IMR-90 (cell line): ENCODE measurements around the gene FAM76A. TPM values are rescaled to one million over a fixed set of nuclear protein-coding genes. Genes with fewer than 3 reads are reported as not detected.

Source experiments
- ATAC-seq: fragments of 200-7000 bp; cut with Tn5 transposase; 2 replicates; pipeline ENCODE4 v1.9.1; 2020; ENCODE audit warnings: low read depth, mild to moderate bottlenecking, moderate library complexity
- BruUV-seq: library from RNA; stranded (reverse); fragments of 400-500 nt; replicated peaks from 2 replicates; lab custom pipeline; 2021; lab: Mats Ljungman, UMichigan
- CTCF ChIA-PET: fragments of 300-600 bp; formaldehyde crosslinking; extraction: SDS; loops from one replicate; lab custom pipeline; 2021; ENCODE audit warnings: antibody characterized with exemption; lab: Yijun Ruan, JAX
- POLR2A ChIA-PET: fragments of 300-600 bp; sonication (Branson Sonifier 250); formaldehyde crosslinking; loops from one replicate; lab custom pipeline; 2022; ENCODE audit warnings: antibody characterized with exemption; ENCODE audit not compliant: unreplicated experiment; lab: Charles Lee
- DNase-seq: peaks from one replicate; pipeline ENCODE4 v3.0.0; 2013
- H2AFZ ChIP-seq: replicated peaks from 2 replicates; pipeline ENCODE3; 2013; ENCODE audit warnings: low read length, mild to moderate bottlenecking; ENCODE audit not compliant: poor library complexity
- H2AK5ac ChIP-seq: 2 replicates; pipeline ENCODE4 v1.6.1; 2013; ENCODE audit warnings: low read depth, low read length, inconsistent platforms
- H2AK9ac ChIP-seq: replicated peaks from 2 replicates; pipeline ENCODE3; 2013; ENCODE audit warnings: mild to moderate bottlenecking, low read depth, low read length, moderate library complexity; ENCODE audit not compliant: poor library complexity
- H2BK120ac ChIP-seq: 2 replicates; pipeline ENCODE4 v1.6.1; 2013; ENCODE audit warnings: low read depth, low read length, inconsistent platforms
- H2BK15ac ChIP-seq: 3 replicates; pipeline ENCODE4 v1.6.1; 2013; ENCODE audit warnings: low read depth, low read length, inconsistent platforms
- H2BK20ac ChIP-seq: 2 replicates; pipeline ENCODE4 v1.6.1; 2013; ENCODE audit warnings: low read depth, mild to moderate bottlenecking, inconsistent platforms, low read length, moderate library complexity
- H2BK5ac ChIP-seq: 2 replicates; pipeline ENCODE4 v1.6.1; 2013; ENCODE audit warnings: mild to moderate bottlenecking, low read depth, low read length, inconsistent platforms; ENCODE audit not compliant: poor library complexity, severe bottlenecking
- H3K14ac ChIP-seq: replicated peaks from 2 replicates; pipeline ENCODE4 v1.6.1; 2013; ENCODE audit warnings: low read depth, low read length, inconsistent platforms
- H3K18ac ChIP-seq: 2 replicates; pipeline ENCODE4 v1.6.1; 2013; ENCODE audit warnings: low read depth, low read length, control low read depth
- H3K23ac ChIP-seq: 2 replicates; pipeline ENCODE4 v1.6.1; 2013; ENCODE audit warnings: low read depth, low read length, inconsistent platforms
- H3K27ac ChIP-seq: 2 replicates; pipeline ENCODE4 v1.5.1; 2013; ENCODE audit warnings: mild to moderate bottlenecking, control low read depth, low read length; ENCODE audit not compliant: insufficient read depth
- H3K27me3 ChIP-seq: 2 replicates; pipeline ENCODE4 v1.6.1; 2013; ENCODE audit warnings: low read length; ENCODE audit not compliant: control insufficient read depth, insufficient read depth
- H3K36me3 ChIP-seq: 2 replicates; pipeline ENCODE4 v1.6.1; 2013; ENCODE audit warnings: low read length, mixed read lengths; ENCODE audit not compliant: control insufficient read depth, insufficient read depth
- H3K4ac ChIP-seq: 2 replicates; pipeline ENCODE4 v1.6.1; 2013; ENCODE audit warnings: low read depth, low read length, inconsistent platforms
- H3K4me1 ChIP-seq: 2 replicates; pipeline ENCODE4 v1.6.1; 2013; ENCODE audit warnings: low read length, mixed read lengths; ENCODE audit not compliant: control insufficient read depth, insufficient read depth
- H3K4me2 ChIP-seq: 2 replicates; pipeline ENCODE4 v1.6.1; 2013; ENCODE audit warnings: low read depth, mild to moderate bottlenecking, control low read depth, low read length, moderate library complexity
- H3K4me3 ChIP-seq: 2 replicates; pipeline ENCODE4 v1.5.1; 2013; ENCODE audit warnings: low read depth, mild to moderate bottlenecking, control low read depth, low read length, moderate library complexity; ENCODE audit not compliant: insufficient read depth
- H3K56ac ChIP-seq: 2 replicates; pipeline ENCODE4 v1.6.1; 2013; ENCODE audit warnings: low read length, inconsistent platforms; ENCODE audit not compliant: insufficient read depth; ENCODE audit errors: extremely low read depth
- H3K79me1 ChIP-seq, 2 experiments: 2 replicates each; pipeline ENCODE4 v1.6.1; 2013; ENCODE audit warnings: low read length in 2 of 2, inconsistent platforms in 1 of 2, low read depth in 1 of 2
- H3K9ac ChIP-seq: 2 replicates; pipeline ENCODE4 v1.6.1; 2013; ENCODE audit warnings: low read depth, low read length, control low read depth
- H3K9me1 ChIP-seq: 2 replicates; pipeline ENCODE4 v1.6.1; 2013; ENCODE audit warnings: low read length, inconsistent platforms; ENCODE audit not compliant: insufficient read depth
- H3K9me3 ChIP-seq: 2 replicates; pipeline ENCODE4 v1.6.1; 2013; ENCODE audit warnings: low read length; ENCODE audit not compliant: control insufficient read depth, insufficient read depth
- H4K20me1 ChIP-seq: 2 replicates; pipeline ENCODE4 v1.6.1; 2013; ENCODE audit warnings: low read length, inconsistent platforms; ENCODE audit not compliant: insufficient read depth
- H4K5ac ChIP-seq: 2 replicates; pipeline ENCODE4 v1.6.1; 2013; ENCODE audit warnings: mild to moderate bottlenecking, low read depth, low read length, control low read depth
- H4K8ac ChIP-seq, 2 experiments: 2 replicates each; pipeline ENCODE4 v1.6.1; 2013; ENCODE audit warnings: low read depth in 2 of 2, low read length in 2 of 2, control low read depth in 1 of 2, inconsistent platforms in 1 of 2
- H4K91ac ChIP-seq: 2 replicates; pipeline ENCODE4 v1.6.1; 2013; ENCODE audit warnings: low read depth, low read length, inconsistent platforms; ENCODE audit not compliant: insufficient read depth
- RCOR1 ChIP-seq: IDR thresholded peaks from 2 replicates; pipeline ENCODE4 v1.6.1; 2012; ENCODE audit warnings: mild to moderate bottlenecking, low read length, improper control_type of control experiment; ENCODE audit not compliant: insufficient replicate concordance
- WGBS, 2 experiments: methylation state at CpG; one replicate each; pipeline versions ENCODE4 v1.1.5 to v1.1.7; 2013; ENCODE audit warnings: missing lambda C conversion rate in 2 of 2; ENCODE audit not compliant: insufficient read length in 1 of 2; ENCODE audit errors: extremely low coverage in 2 of 2; 5-methylcytosine and 5-hydroxymethylcytosine counted together
- dilution Hi-C: fragments of 300-500 bp; cut with HindIII; formaldehyde crosslinking; loops from one replicate; pipeline ENCODE4 v1.14.3; 2018; ENCODE audit warnings: low sequenced_read_pairs; ENCODE audit not compliant: unreplicated experiment
- in situ Hi-C: fragments of 300-500 bp; cut with MboI; formaldehyde crosslinking; loops from 3 replicates; pipeline ENCODE4 v1.14.3; 2019; ENCODE audit warnings: low sequenced_read_pairs, inconsistent platforms, mixed read lengths
- intact Hi-C: fragments of 100-400 bp; cut with micrococcal nuclease; formaldehyde crosslinking; loops from 2 replicates; pipeline ENCODE4 v1.10.0; 2022
- polyA plus RNA-seq, 3 experiments: library from polyadenylated mRNA; depleted of rRNA; stranded (reverse); fragments of >200 nt; gene quantifications; 2 replicates each; pipeline ENCODE4 v1.2.3, GENCODE V29; 2012; ENCODE audit warnings: low replicate concordance in 1 of 3
- total RNA-seq: library from RNA; depleted of rRNA; stranded (reverse); fragments of >200 nt; gene quantifications from 2 replicates; pipeline ENCODE4 v1.2.3, GENCODE V29; 2012

Gene FAM76A
- total and polyA plus RNA-seq, 2 of the 4 experiments (the other 2 are of a cell fraction): 2.3 to 10.0 TPM

DNA sequence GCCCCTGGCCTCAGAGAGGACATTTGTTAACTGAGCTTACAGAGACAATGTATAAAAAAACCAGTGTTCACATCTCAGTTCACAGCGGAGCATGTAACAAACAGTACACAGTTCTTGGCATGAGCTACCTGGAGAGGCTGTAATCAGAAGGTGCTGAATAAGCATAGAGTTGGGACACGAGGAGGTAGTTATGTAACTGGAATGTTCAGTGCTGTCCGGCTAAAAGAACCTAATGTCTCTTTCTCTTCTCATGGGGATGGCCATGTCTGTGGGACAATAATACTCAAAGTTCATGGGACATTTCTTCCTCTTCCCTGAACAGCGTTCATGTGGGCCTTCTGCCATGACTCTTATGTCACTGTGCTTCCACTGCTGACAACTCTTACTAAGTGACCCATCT is 30.1 kb downstream of the FAM76A start:
- H3K56ac ChIP-seq: no peak overlapping the region
- no peak overlapping the region for H2AK5ac ChIP-seq
- no peak overlapping the region for H3K4me2 ChIP-seq
- H4K91ac ChIP-seq: no peak overlapping the region
- no peaks in the 10 kb centered on the region for H3K9me3 ChIP-seq
- ATAC-seq (no peak), DNase-seq (no peak)
- H3K18ac ChIP-seq: no peak overlapping the region
- no peaks in the 10 kb centered on the region for H3K27me3 ChIP-seq
- H3K4me1 ChIP-seq: peaks cover 7% of the 10 kb centered on the region
- no peak overlapping the region for H3K4ac ChIP-seq
- no peak overlapping the region for H4K8ac ChIP-seq
- in situ Hi-C loops: no loop called here
- H3K9ac ChIP-seq: no peak overlapping the region
- no TSS peak for BruUV-seq
- 0 out of 2 replicates have a peak, but pooled peaks cover 3% of the 10 kb centered on the region for H3K9me1 ChIP-seq
- dilution Hi-C loops: no loop called here
- H2BK120ac ChIP-seq: no peak overlapping the region
- no peak overlapping the region for H2BK20ac ChIP-seq
- ChIA-PET POLR2A (no interaction called here), CTCF (no interaction called here)
- no peak overlapping the region for H3K4me3 ChIP-seq
- H3K23ac ChIP-seq: no peak overlapping the region
- 90% methylated on average over 2 of the region's 4 CpGs; no CpG with 5 or more reads in 1 of the 2 experiments for WGBS, 2 experiments
- no peak overlapping the region for H2BK5ac ChIP-seq
- TF ChIP-seq RCOR1: no peak
- H2AFZ ChIP-seq: no peak overlapping the region
- H2AK9ac ChIP-seq: no peak overlapping the region
- peaks cover 0 to 4% of the 10 kb centered on the region in 2 experiments; a peak in 1 of 4 replicates for H3K79me1 ChIP-seq
- intact Hi-C loops: no loop called here
- peaks cover 17% of the 10 kb centered on the region for H3K36me3 ChIP-seq
- no peak overlapping the region for H3K14ac ChIP-seq
- no peaks in the 10 kb centered on the region for H4K20me1 ChIP-seq
- no peak overlapping the region for H4K5ac ChIP-seq
- H3K27ac ChIP-seq: no peak overlapping the region
- no peak overlapping the region for H2BK15ac ChIP-seq
